Measurements from ENCODE around the gene ERBB3. TPM values are rescaled to one million over a fixed set of nuclear protein-coding genes. Genes with fewer than 3 reads are reported as not detected.

Gene ERBB3
- total and polyA plus RNA-seq, 2 of the 8 experiments (the other 6 are each of a cell fraction or from before 2014, with no cell fraction given) = 33.9 to 52.4 TPM

GRCh38 chr12:56151672-56152131 lies 71.7 kb downstream of the ERBB3 start:
- ChIA-PET CTCF (ENCODE audit: partially characterized antibody) (interaction anchor here (0.9 to 3.9 kb wide), 9 partner anchors 10 to 55 kb away, joined by 3 to 22 read pairs (median 4); partner anchors contain the start of genes ESYT1 and ZC3H10), POLR2A (ENCODE audit: partially characterized antibody) (interaction anchor here (0.7 to 5.9 kb wide), 16 partner anchors 9 to 960 kb away, joined by 3 to 43 read pairs (median 7); partner anchors contain the start of genes ESYT1, PA2G4, RNF41 and RPL41)
- H3K27ac ChIP-seq (ENCODE audit: low read depth, low read length) = no peak overlapping the region
- TF ChIP-seq EZH2 (IDR thresholded peaks at IDR 0.05; ENCODE audit: low read depth, low read length, severe bottlenecking) (no peak), SP2 (IDR thresholded peaks at IDR 0.05; ENCODE audit: low read length) (no peak)

More at GRCh38 chr12:56151672-56152131, 71.7 kb downstream of the ERBB3 start:
- Histone ChIP-seq H3K18ac (ENCODE audit: extremely low read depth, low read length) (peak overlapping the region; percentile 81), H3K56ac (replicated peaks; ENCODE audit: insufficient read length, low read depth, low read length) (peak overlapping the region; percentile 47), H3K36me3 (ENCODE audit: control insufficient read depth in 2 of 4, insufficient read depth in 4 of 4, low read length in 3 of 4) (peaks cover 3 to 13% (median 4%) of the 10 kb centered on the region in 4 experiments; a peak in 6 of 8 replicates), H4K8ac (ENCODE audit: extremely low read depth, insufficient read depth, low read length) (peak overlapping the region; percentile 7; the same call in 1 of the 2 replicates), H2AK5ac (ENCODE audit: low read depth, low read length) (no peak overlapping the region; the same call in 1 of the 2 replicates), H2AFZ (ENCODE audit: low read length) (0 out of 2 replicates have a peak overlapping the region, but pooled peaks have one; percentile 5), H3K23ac (ENCODE audit: insufficient read length) (no peak overlapping the region), H4K91ac (replicated peaks; ENCODE audit: insufficient read length, low read length) (no peak overlapping the region), H3K4me3 (ENCODE audit: extremely low read depth in 1 of 4, insufficient read depth in 2 of 4, low read depth in 3 of 4, low read length in 4 of 4) (peak overlapping the region; percentile 66 to 84 (median 82)), H3K4ac (replicated peaks; ENCODE audit: insufficient read length, low read depth, low read length) (no peak overlapping the region), H3K14ac (ENCODE audit: insufficient read length) (no peak overlapping the region), H3K9me3 (ENCODE audit: insufficient read depth in 2 of 2, low read depth in 1 of 2, low read length in 1 of 2) (no peaks in the 10 kb centered on the region), H2BK15ac (ENCODE audit: low read length) (0 out of 2 replicates have a peak overlapping the region, but pooled peaks have one; percentile 46), H3K79me1 (ENCODE audit: low read depth, low read length) (0 out of 2 replicates have a peak, but pooled peaks cover 2% of the 10 kb centered on the region), H4K5ac (ENCODE audit: insufficient read length, low read depth, low read length) (peak overlapping the region; percentile 53), H2BK20ac (ENCODE audit: low read length) (no peak overlapping the region), H3K27me3 (replicated peaks in 1 of 4; ENCODE audit: control insufficient read depth in 3 of 4, extremely low read depth in 1 of 4, insufficient read depth in 3 of 4, low read length in 3 of 4) (no peaks in the 10 kb centered on the region; a peak in 1 of 7 replicates), H3K4me1 (replicated peaks in 1 of 4; ENCODE audit: control insufficient read depth in 3 of 4, insufficient read depth in 4 of 4, low read length in 3 of 4) (peaks cover 0 to 10% (median 8%) of the 10 kb centered on the region in 4 experiments; a peak in 5 of 7 replicates), H3K4me2 (ENCODE audit: insufficient read depth in 1 of 2, low read depth in 2 of 2, low read length in 2 of 2) (peak overlapping the region; percentile 67 to 70), H2BK5ac (ENCODE audit: low read depth, low read length) (0 out of 2 replicates have a peak overlapping the region, but pooled peaks have one; percentile 44), H4K20me1 (replicated peaks in 1 of 2; ENCODE audit: control insufficient read depth in 1 of 2, insufficient read depth in 2 of 2, low read length in 2 of 2) (no peaks in the 10 kb centered on the region), H3K23me2 (ENCODE audit: low read depth, low read length) (peaks cover 5% of the 10 kb centered on the region), H2BK12ac (ENCODE audit: low read depth, low read length) (no peak overlapping the region), H3K9ac (replicated peaks in 1 of 4; ENCODE audit: extremely low read depth in 1 of 4, low read depth in 3 of 4, low read length in 3 of 4) (peak overlapping the region in 3 of 4 experiments; percentile 55 to 69 (median 57); a peak in 6 of 7 replicates), H2BK120ac (replicated peaks; ENCODE audit: low read depth, low read length) (no peak overlapping the region), H3K79me2 (ENCODE audit: control insufficient read depth in 1 of 2, insufficient read depth in 2 of 2, low read length in 2 of 2) (peaks cover 0 to 6% of the 10 kb centered on the region in 2 experiments; a peak in 1 of 4 replicates)
- FAIRE-seq (no peak), DNase-seq (ENCODE audit: low read depth in 1 of 2, low spot score in 2 of 2) (peak in 1 of 2 experiments; percentile 77)
- 17% methylated on average over 12 of the region's 12 CpGs; no CpG with 5 or more reads in 1 of the 2 experiments for WGBS, 2 experiments (ENCODE audit: extremely low coverage in 1 of 2, insufficient coverage in 1 of 2, insufficient read length in 1 of 2, insufficient replicate concordance in 2 of 2, low coverage in 1 of 2, low lambda C conversion rate in 2 of 2, missing lambda C conversion rate in 1 of 2)

All from H1 (cell line).